ENCODE data around the gene SYTL3. TPM values are rescaled to one million over a fixed set of nuclear protein-coding genes. Genes with fewer than 3 reads are reported as not detected.

SYTL3 gene
- polyA plus RNA-seq, 1 of the 3 experiments (the other 2 are of a cell fraction) = 2.3 TPM

GRCh38 chr6:158642097-158642601, 7.7 kb upstream of the SYTL3 start (continued):
- TF ChIP-seq IRF3 (IDR thresholded peaks at IDR 0.05; ENCODE audit: low read depth, low read length) (no peak), CTCF (IDR thresholded peaks at IDR 0.05) (no peak), FOXM1 (IDR thresholded peaks at IDR 0.05; ENCODE audit: low read depth) (no peak), MXI1 (IDR thresholded peaks at IDR 0.05; ENCODE audit: low read depth, low read length) (peak; percentile 27; the same call in 1 of the 2 replicates), GATA2 (CRISPR knock-in tag; IDR thresholded peaks at IDR 0.05) (0 out of 2 replicates have a peak, but pooled peaks have one; percentile 7), EP300 (IDR thresholded peaks at IDR 0.05; ENCODE audit: borderline replicate concordance in 1 of 2, low read depth in 1 of 2, low read length in 1 of 2) (peak; percentile 35 to 49; a peak in 1 of 4 replicates), EZH2phosphoT487 (IDR thresholded peaks at IDR 0.05; ENCODE audit: borderline replicate concordance, low read depth) (no peak), RCOR1 (IDR thresholded peaks at IDR 0.05; ENCODE audit: low read length) (peak; percentile 35; the same call in 1 of the 2 replicates)

GRCh38 chr6:158643836-158644230, 6.0 kb upstream of the SYTL3 start:
- Histone ChIP-seq H3K9me2 (no peaks in the 10 kb centered on the region), H3K9ac (peak overlapping the region; percentile 99), H3K4me1 (ENCODE audit: control insufficient read depth in 1 of 2, insufficient read depth in 2 of 2, low read depth in 1 of 2, low read length in 1 of 2) (peaks cover 14 to 30% of the 10 kb centered on the region in 2 experiments; a peak in 3 of 4 replicates), H3F3A (replicated peaks; ENCODE audit: insufficient read depth) (peaks cover 34% of the 10 kb centered on the region), H3K27ac (ENCODE audit: low read depth in 2 of 2, low read length in 1 of 2) (peak overlapping the region; percentile 94 to 95), H3K9me3 (no peaks in the 10 kb centered on the region), H4K20me1 (ENCODE audit: insufficient read depth) (peaks cover 32% of the 10 kb centered on the region), H3K4me2 (peak overlapping the region; percentile 85), H3K4me3 (ENCODE audit: low read depth in 2 of 2, low read length in 1 of 2) (peak overlapping the region; percentile 76 to 96), H2AFZ (ENCODE audit: low read depth) (no peak overlapping the region), H3K27me3 (ENCODE audit: insufficient read depth) (no peaks in the 10 kb centered on the region), H3K79me2 (ENCODE audit: insufficient read depth) (peaks cover 52% of the 10 kb centered on the region), H3K36me3 (replicated peaks in 1 of 2; ENCODE audit: control insufficient read depth in 1 of 2, insufficient read depth in 2 of 2, low read length in 1 of 2) (peaks cover 8 to 16% of the 10 kb centered on the region in 2 experiments)
- 2% methylated on average over 11 of the region's 21 CpGs for WGBS (ENCODE audit: low lambda C conversion rate)
- TF ChIP-seq GATA2 (CRISPR knock-in tag; IDR thresholded peaks at IDR 0.05) (no peak), REST (IDR thresholded peaks at IDR 0.05; ENCODE audit: low read depth, low read length) (no peak), MAX (IDR thresholded peaks at IDR 0.05; ENCODE audit: low read depth) (no peak), RCOR1 (IDR thresholded peaks at IDR 0.05; ENCODE audit: low read length) (no peak), TEAD4 (IDR thresholded peaks at IDR 0.05; ENCODE audit: borderline replicate concordance, insufficient read depth) (no peak), GABPA (IDR thresholded peaks at IDR 0.05; ENCODE audit: low read depth) (no peak), RFX5 (IDR thresholded peaks at IDR 0.05; ENCODE audit: low read length) (no peak), TCF12 (IDR thresholded peaks at IDR 0.05) (no peak), JUND (IDR thresholded peaks at IDR 0.05) (no peak), USF2 (IDR thresholded peaks at IDR 0.05; ENCODE audit: borderline replicate concordance, low read depth, low read length) (no peak), RXRA (IDR thresholded peaks at IDR 0.05; ENCODE audit: borderline replicate concordance, low read depth) (no peak), MXI1 (IDR thresholded peaks at IDR 0.05; ENCODE audit: low read depth, low read length) (no peak), TAF1 (IDR thresholded peaks at IDR 0.05; ENCODE audit: borderline replicate concordance, low read depth, low read length) (no peak), CHD2 (IDR thresholded peaks at IDR 0.05; ENCODE audit: low read length, partially characterized antibody) (no peak), SMC3 (IDR thresholded peaks at IDR 0.05; ENCODE audit: low read depth, low read length) (no peak), NRF1 (IDR thresholded peaks at IDR 0.05; ENCODE audit: low read depth, low read length) (no peak), USF1 (IDR thresholded peaks at IDR 0.05; ENCODE audit: borderline replicate concordance, low read depth) (no peak), MEF2A (IDR thresholded peaks at IDR 0.05; ENCODE audit: borderline replicate concordance, low read depth) (no peak)
- ChIA-PET CTCF (interaction anchor here (1.4 to 7.7 kb wide), 5 partner anchors 16 to 423 kb away, joined by 3 to 46 read pairs (median 10); no protein-coding TSS in a partner anchor), POLR2A (interaction anchor here (1.0 to 2.9 kb wide), 6 partner anchors 11 to 430 kb away, joined by 3 to 14 read pairs (median 4); no protein-coding TSS in a partner anchor)
- no peak for DNase-seq
